GM12878 (cell line): ENCODE data around the gene CHAT.

ENCODE experiments used
- BMI1 ChIP-seq: fragments of 450-650 bp; IDR thresholded peaks from 2 replicates; pipeline ENCODE4 v1.6.1; 2016; ENCODE audit warnings: mild to moderate bottlenecking, moderate library complexity, borderline replicate concordance
- JUNB ChIP-seq: IDR thresholded peaks from 2 replicates; pipeline ENCODE4 v1.6.1; 2016; ENCODE audit warnings: antibody characterized with exemption, mild to moderate bottlenecking
- JUND ChIP-seq: IDR thresholded peaks from 2 replicates; pipeline ENCODE4 v1.6.1; 2012; ENCODE audit warnings: low read depth, mild to moderate bottlenecking, low read length, improper control_type of control experiment, moderate library complexity
- MXI1 ChIP-seq: fragments of 150-350 bp; IDR thresholded peaks from 2 replicates; pipeline ENCODE4 v1.6.1; 2011; ENCODE audit warnings: low read depth, mild to moderate bottlenecking, inconsistent platforms, low read length, improper control_type of control experiment
- PBX3 ChIP-seq: IDR thresholded peaks from 2 replicates; pipeline ENCODE4 v1.6.1; 2011; ENCODE audit warnings: mild to moderate bottlenecking, low read depth, low read length, moderate library complexity; ENCODE audit not compliant: insufficient replicate concordance
- POLR2A ChIP-seq: IDR thresholded peaks from 2 replicates; pipeline ENCODE4 v1.6.1; 2011; ENCODE audit warnings: low read depth, mild to moderate bottlenecking, low read length
- POLR2AphosphoS5 ChIP-seq: IDR thresholded peaks from 2 replicates; pipeline ENCODE4 v1.6.1; 2011; ENCODE audit warnings: mild to moderate bottlenecking, low read length, inconsistent platforms
- USF2 ChIP-seq: IDR thresholded peaks from 2 replicates; pipeline ENCODE4 v1.6.1; 2011; ENCODE audit warnings: low read depth, low read length, improper control_type of control experiment, borderline replicate concordance
- ZBTB33 ChIP-seq: fragments of 450-650 bp; IDR thresholded peaks from 2 replicates; pipeline ENCODE4 v1.6.1; 2017; ENCODE audit warnings: mild to moderate bottlenecking
- ZNF622 ChIP-seq: fragments of 450-650 bp; IDR thresholded peaks from 2 replicates; pipeline ENCODE4 v1.6.1; 2017; ENCODE audit warnings: mild to moderate bottlenecking, inconsistent platforms
- TF ChIP-seq, protein P1 (sequence below): fragments of 450-650 bp; formaldehyde crosslinking; IDR thresholded peaks from 2 replicates; pipeline ENCODE4 v1.5.0; 2022; ENCODE audit warnings: mild to moderate bottlenecking, missing genetic modification characterization
- TF ChIP-seq, protein P2 (sequence below): IDR thresholded peaks from 2 replicates; pipeline ENCODE4 v1.6.1; 2012; ENCODE audit warnings: mild to moderate bottlenecking, low read depth, low read length
- TF ChIP-seq, protein P3 (sequence below), 3 experiments: IDR thresholded peaks in 2 of 3; conservative IDR thresholded peaks in 1 of 3; 2 replicates each; pipeline ENCODE4 v1.5.1; 2011; ENCODE audit warnings: low read depth in 3 of 3, low read length in 3 of 3, mild to moderate bottlenecking in 3 of 3, control low read depth in 2 of 3, moderate library complexity in 2 of 3, inconsistent platforms in 1 of 3, mixed read lengths in 1 of 3; ENCODE audit not compliant: control insufficient read depth in 2 of 3, insufficient read depth in 1 of 3; ENCODE audit errors: extremely low read depth in 1 of 3

DNA sequence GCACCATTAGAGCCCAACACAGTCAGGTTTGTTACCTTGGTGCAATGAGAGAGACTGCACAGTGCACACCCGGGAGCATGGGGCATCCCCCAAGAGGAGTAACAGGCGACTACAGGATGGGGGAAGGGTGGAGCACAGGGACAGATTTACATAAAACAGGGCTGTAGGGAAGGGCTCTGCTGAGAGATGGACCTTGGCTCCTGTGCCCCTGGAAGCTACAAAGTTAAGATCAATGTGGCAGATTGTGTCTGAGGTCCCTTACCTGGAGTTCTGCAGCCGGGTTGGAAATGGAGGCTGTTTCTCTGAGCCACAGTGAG, 17.4 kb upstream of the CHAT start:
- TF ChIP-seq, protein P1, sequence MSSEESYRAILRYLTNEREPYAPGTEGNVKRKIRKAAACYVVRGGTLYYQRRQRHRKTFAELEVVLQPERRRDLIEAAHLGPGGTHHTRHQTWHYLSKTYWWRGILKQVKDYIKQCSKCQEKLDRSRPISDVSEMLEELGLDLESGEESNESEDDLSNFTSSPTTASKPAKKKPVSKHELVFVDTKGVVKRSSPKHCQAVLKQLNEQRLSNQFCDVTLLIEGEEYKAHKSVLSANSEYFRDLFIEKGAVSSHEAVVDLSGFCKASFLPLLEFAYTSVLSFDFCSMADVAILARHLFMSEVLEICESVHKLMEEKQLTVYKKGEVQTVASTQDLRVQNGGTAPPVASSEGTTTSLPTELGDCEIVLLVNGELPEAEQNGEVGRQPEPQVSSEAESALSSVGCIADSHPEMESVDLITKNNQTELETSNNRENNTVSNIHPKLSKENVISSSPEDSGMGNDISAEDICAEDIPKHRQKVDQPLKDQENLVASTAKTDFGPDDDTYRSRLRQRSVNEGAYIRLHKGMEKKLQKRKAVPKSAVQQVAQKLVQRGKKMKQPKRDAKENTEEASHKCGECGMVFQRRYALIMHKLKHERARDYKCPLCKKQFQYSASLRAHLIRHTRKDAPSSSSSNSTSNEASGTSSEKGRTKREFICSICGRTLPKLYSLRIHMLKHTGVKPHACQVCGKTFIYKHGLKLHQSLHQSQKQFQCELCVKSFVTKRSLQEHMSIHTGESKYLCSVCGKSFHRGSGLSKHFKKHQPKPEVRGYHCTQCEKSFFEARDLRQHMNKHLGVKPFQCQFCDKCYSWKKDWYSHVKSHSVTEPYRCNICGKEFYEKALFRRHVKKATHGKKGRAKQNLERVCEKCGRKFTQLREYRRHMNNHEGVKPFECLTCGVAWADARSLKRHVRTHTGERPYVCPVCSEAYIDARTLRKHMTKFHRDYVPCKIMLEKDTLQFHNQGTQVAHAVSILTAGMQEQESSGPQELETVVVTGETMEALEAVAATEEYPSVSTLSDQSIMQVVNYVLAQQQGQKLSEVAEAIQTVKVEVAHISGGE: no peak
- TF ChIP-seq BMI1 (no peak), POLR2A (no peak), MXI1 (no peak), JUND (no peak), ZNF622 (no peak), USF2 (no peak), POLR2AphosphoS5 (no peak), JUNB (no peak), PBX3 (no peak), ZBTB33 (no peak)
- TF ChIP-seq, protein P2, sequence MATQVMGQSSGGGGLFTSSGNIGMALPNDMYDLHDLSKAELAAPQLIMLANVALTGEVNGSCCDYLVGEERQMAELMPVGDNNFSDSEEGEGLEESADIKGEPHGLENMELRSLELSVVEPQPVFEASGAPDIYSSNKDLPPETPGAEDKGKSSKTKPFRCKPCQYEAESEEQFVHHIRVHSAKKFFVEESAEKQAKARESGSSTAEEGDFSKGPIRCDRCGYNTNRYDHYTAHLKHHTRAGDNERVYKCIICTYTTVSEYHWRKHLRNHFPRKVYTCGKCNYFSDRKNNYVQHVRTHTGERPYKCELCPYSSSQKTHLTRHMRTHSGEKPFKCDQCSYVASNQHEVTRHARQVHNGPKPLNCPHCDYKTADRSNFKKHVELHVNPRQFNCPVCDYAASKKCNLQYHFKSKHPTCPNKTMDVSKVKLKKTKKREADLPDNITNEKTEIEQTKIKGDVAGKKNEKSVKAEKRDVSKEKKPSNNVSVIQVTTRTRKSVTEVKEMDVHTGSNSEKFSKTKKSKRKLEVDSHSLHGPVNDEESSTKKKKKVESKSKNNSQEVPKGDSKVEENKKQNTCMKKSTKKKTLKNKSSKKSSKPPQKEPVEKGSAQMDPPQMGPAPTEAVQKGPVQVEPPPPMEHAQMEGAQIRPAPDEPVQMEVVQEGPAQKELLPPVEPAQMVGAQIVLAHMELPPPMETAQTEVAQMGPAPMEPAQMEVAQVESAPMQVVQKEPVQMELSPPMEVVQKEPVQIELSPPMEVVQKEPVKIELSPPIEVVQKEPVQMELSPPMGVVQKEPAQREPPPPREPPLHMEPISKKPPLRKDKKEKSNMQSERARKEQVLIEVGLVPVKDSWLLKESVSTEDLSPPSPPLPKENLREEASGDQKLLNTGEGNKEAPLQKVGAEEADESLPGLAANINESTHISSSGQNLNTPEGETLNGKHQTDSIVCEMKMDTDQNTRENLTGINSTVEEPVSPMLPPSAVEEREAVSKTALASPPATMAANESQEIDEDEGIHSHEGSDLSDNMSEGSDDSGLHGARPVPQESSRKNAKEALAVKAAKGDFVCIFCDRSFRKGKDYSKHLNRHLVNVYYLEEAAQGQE: no peak
- TF ChIP-seq, protein P3, sequence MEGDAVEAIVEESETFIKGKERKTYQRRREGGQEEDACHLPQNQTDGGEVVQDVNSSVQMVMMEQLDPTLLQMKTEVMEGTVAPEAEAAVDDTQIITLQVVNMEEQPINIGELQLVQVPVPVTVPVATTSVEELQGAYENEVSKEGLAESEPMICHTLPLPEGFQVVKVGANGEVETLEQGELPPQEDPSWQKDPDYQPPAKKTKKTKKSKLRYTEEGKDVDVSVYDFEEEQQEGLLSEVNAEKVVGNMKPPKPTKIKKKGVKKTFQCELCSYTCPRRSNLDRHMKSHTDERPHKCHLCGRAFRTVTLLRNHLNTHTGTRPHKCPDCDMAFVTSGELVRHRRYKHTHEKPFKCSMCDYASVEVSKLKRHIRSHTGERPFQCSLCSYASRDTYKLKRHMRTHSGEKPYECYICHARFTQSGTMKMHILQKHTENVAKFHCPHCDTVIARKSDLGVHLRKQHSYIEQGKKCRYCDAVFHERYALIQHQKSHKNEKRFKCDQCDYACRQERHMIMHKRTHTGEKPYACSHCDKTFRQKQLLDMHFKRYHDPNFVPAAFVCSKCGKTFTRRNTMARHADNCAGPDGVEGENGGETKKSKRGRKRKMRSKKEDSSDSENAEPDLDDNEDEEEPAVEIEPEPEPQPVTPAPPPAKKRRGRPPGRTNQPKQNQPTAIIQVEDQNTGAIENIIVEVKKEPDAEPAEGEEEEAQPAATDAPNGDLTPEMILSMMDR (IDR thresholded peaks at IDR 0.05 in 2 of 3, conservative IDR thresholded peaks at IDR 0.05 in 1 of 3; ENCODE audit: control insufficient read depth in 2 of 3, extremely low read depth in 1 of 3, insufficient read depth in 1 of 3, low read depth in 3 of 3, low read length in 3 of 3): no peak
